AG04450 (cell line): Measurements from ENCODE around the gene GALNT5. TPM values are rescaled to one million over a fixed set of nuclear protein-coding genes. Genes with fewer than 3 reads are reported as not detected.
A peak's percentile ranks its signal among the peaks of the same experiment; 100 is the strongest.

Source experiments
- CTCF ChIA-PET: fragments of 300-600, 350-600 bp; formaldehyde crosslinking; extraction: SDS; loops from one replicate; lab custom pipeline; 2022; ENCODE audit warnings: antibody characterized with exemption, inconsistent platforms; lab: Charles Lee
- POLR2A ChIA-PET: fragments of 350-600 bp; formaldehyde crosslinking; extraction: SDS; loops from one replicate; lab custom pipeline; 2021; ENCODE audit warnings: antibody characterized with exemption, inconsistent platforms; lab: Yijun Ruan, JAX
- DNase-seq: peaks from one replicate; pipeline ENCODE4 v3.0.0-alpha.2; 2011; ENCODE audit warnings: low read depth, low spot score
- H3K27ac ChIP-seq: one replicate; pipeline ENCODE4 v1.5.1; 2012; ENCODE audit warnings: low read depth, low read length, control low read depth
- H3K27me3 ChIP-seq: one replicate; pipeline ENCODE4 v1.6.0; 2012; ENCODE audit warnings: low read length; ENCODE audit not compliant: control insufficient read depth, insufficient read depth
- H3K4me3 ChIP-seq: 2 replicates; pipeline ENCODE4 v1.5.1; 2011; ENCODE audit warnings: mild to moderate bottlenecking, low read depth, low read length, control low read depth
- H3K9me3 ChIP-seq: 2 replicates; pipeline ENCODE4 v1.5.1; 2012; ENCODE audit warnings: low read length; ENCODE audit not compliant: control insufficient read depth, insufficient read depth
- polyA plus RNA-seq: library from polyadenylated mRNA; depleted of rRNA; stranded (reverse); fragments of >200 nt; gene quantifications from 2 replicates; pipeline ENCODE4 v1.2.3, GENCODE V29; 2011
- TF ChIP-seq, protein P1 (sequence below): IDR thresholded peaks from 2 replicates; pipeline ENCODE4 v1.5.1; 2011; ENCODE audit warnings: low read depth, low read length, control low read depth, inconsistent platforms

GALNT5 gene
- polyA plus RNA-seq, 1 experiment: 55.0 TPM

GRCh38 chr2:157228946-157229345 is 28.6 kb upstream of the GALNT5 start:
- ChIA-PET CTCF (interaction anchor here (1.6 to 2.2 kb wide), 2 partner anchors 74 to 98 kb away, joined by 7 to 15 read pairs; no protein-coding TSS in a partner anchor), POLR2A (interaction anchor here (0.8 to 1.3 kb wide), 2 partner anchors 18 to 29 kb away, joined by 4 to 9 read pairs; no protein-coding TSS in a partner anchor)
- Histone ChIP-seq H3K27me3 (no peaks in the 10 kb centered on the region), H3K9me3 (no peaks in the 10 kb centered on the region), H3K4me3 (no peak overlapping the region), H3K27ac (peak overlapping the region; percentile 25)
- DNase-seq: no peak
- TF ChIP-seq, protein P1, sequence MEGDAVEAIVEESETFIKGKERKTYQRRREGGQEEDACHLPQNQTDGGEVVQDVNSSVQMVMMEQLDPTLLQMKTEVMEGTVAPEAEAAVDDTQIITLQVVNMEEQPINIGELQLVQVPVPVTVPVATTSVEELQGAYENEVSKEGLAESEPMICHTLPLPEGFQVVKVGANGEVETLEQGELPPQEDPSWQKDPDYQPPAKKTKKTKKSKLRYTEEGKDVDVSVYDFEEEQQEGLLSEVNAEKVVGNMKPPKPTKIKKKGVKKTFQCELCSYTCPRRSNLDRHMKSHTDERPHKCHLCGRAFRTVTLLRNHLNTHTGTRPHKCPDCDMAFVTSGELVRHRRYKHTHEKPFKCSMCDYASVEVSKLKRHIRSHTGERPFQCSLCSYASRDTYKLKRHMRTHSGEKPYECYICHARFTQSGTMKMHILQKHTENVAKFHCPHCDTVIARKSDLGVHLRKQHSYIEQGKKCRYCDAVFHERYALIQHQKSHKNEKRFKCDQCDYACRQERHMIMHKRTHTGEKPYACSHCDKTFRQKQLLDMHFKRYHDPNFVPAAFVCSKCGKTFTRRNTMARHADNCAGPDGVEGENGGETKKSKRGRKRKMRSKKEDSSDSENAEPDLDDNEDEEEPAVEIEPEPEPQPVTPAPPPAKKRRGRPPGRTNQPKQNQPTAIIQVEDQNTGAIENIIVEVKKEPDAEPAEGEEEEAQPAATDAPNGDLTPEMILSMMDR: no peak

GRCh38 chr2:157229572-157229971 is 27.9 kb upstream of the GALNT5 start:
- POLR2A ChIA-PET: interaction anchor here (0.8 to 1.3 kb wide), 2 partner anchors 17 to 29 kb away, joined by 4 to 9 read pairs; no protein-coding TSS in a partner anchor
- DNase-seq: peak; percentile 58
- Histone ChIP-seq H3K27me3 (no peaks in the 10 kb centered on the region), H3K9me3 (no peaks in the 10 kb centered on the region), H3K4me3 (no peak overlapping the region), H3K27ac (no peak overlapping the region)
- TF ChIP-seq, protein P1: no peak
- CTCF ChIA-PET: interaction anchor here (1.0 to 2.2 kb wide), 5 partner anchors 36 to 895 kb away, joined by 3 to 15 read pairs (median 7); no protein-coding TSS in a partner anchor

GRCh38 chr2:157231476-157231875 is 26.0 kb upstream of the GALNT5 start:
- Histone ChIP-seq H3K4me3 (no peak overlapping the region), H3K27ac (no peak overlapping the region), H3K27me3 (no peaks in the 10 kb centered on the region), H3K9me3 (no peaks in the 10 kb centered on the region)
- ChIA-PET POLR2A (no interaction called here), CTCF (interaction anchor here (0.6 to 0.7 kb wide), 2 partner anchors 72 to 912 kb away, joined by 3 to 4 read pairs; no protein-coding TSS in a partner anchor)
- TF ChIP-seq, protein P1: no peak
- DNase-seq: no peak

- Histone ChIP-seq H3K27ac (peak overlapping the region; percentile 59), H3K4me3 (no peak overlapping the region), H3K9me3 (no peaks in the 10 kb centered on the region), H3K27me3 (no peaks in the 10 kb centered on the region)
- POLR2A ChIA-PET: interaction anchor here (0.7 kb wide), 1 partner anchor 89 kb away, joined by 5 read pairs; no protein-coding TSS in a partner anchor
- TF ChIP-seq, protein P1: no peak
- DNase-seq: no peak
- CTCF ChIA-PET: no interaction called here
Measured at GRCh38 chr2:157233506-157233905, 24.0 kb upstream of the GALNT5 start.

GRCh38 chr2:157236404-157236803 is 21.1 kb upstream of the GALNT5 start:
- TF ChIP-seq, protein P1: no peak
- ChIA-PET POLR2A (no interaction called here), CTCF (interaction anchor here (0.6 kb wide), 1 partner anchor 901 kb away, joined by 5 read pairs; no protein-coding TSS in a partner anchor)
- no peak for DNase-seq
- H3K27me3 ChIP-seq: no peaks in the 10 kb centered on the region
- no peak overlapping the region for H3K4me3 ChIP-seq
- H3K9me3 ChIP-seq: no peaks in the 10 kb centered on the region
- H3K27ac ChIP-seq: no peak overlapping the region
